Measurements from ENCODE around the gene PPT1. TPM values are rescaled to one million over a fixed set of nuclear protein-coding genes. Genes with fewer than 3 reads are reported as not detected.
A peak's percentile ranks its signal among the peaks of the same experiment; 100 is the strongest.

PPT1 gene
- total and polyA plus RNA-seq, 2 of the 13 experiments (the other 11 are each of a cell fraction or from before 2014, with no cell fraction given), result 129 TPM

GRCh38 chr1:40096977-40097782 is at the start of gene PPT1 (continued):
- TF ChIP-seq, protein P1, sequence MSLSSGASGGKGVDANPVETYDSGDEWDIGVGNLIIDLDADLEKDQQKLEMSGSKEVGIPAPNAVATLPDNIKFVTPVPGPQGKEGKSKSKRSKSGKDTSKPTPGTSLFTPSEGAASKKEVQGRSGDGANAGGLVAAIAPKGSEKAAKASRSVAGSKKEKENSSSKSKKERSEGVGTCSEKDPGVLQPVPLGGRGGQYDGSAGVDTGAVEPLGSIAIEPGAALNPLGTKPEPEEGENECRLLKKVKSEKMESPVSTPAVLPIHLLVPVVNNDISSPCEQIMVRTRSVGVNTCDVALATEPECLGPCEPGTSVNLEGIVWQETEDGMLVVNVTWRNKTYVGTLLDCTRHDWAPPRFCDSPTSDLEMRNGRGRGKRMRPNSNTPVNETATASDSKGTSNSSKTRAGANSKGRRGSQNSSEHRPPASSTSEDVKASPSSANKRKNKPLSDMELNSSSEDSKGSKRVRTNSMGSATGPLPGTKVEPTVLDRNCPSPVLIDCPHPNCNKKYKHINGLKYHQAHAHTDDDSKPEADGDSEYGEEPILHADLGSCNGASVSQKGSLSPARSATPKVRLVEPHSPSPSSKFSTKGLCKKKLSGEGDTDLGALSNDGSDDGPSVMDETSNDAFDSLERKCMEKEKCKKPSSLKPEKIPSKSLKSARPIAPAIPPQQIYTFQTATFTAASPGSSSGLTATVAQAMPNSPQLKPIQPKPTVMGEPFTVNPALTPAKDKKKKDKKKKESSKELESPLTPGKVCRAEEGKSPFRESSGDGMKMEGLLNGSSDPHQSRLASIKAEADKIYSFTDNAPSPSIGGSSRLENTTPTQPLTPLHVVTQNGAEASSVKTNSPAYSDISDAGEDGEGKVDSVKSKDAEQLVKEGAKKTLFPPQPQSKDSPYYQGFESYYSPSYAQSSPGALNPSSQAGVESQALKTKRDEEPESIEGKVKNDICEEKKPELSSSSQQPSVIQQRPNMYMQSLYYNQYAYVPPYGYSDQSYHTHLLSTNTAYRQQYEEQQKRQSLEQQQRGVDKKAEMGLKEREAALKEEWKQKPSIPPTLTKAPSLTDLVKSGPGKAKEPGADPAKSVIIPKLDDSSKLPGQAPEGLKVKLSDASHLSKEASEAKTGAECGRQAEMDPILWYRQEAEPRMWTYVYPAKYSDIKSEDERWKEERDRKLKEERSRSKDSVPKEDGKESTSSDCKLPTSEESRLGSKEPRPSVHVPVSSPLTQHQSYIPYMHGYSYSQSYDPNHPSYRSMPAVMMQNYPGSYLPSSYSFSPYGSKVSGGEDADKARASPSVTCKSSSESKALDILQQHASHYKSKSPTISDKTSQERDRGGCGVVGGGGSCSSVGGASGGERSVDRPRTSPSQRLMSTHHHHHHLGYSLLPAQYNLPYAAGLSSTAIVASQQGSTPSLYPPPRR (CRISPR knock-in tag; IDR thresholded peaks at IDR 0.05; ENCODE audit: borderline replicate concordance), result peak; percentile 68
- TF ChIP-seq ZNF317 (CRISPR knock-in tag; IDR thresholded peaks at IDR 0.05) (no peak), CENPX (CRISPR knock-in tag; IDR thresholded peaks at IDR 0.05) (no peak), ATF6 (CRISPR knock-in tag; conservative IDR thresholded peaks at IDR 0.05) (peak; percentile 42; the same call in 1 of the 2 replicates), TAF1 (CRISPR knock-in tag; IDR thresholded peaks at IDR 0.05) (peak; percentile 90), RNF219 (CRISPR knock-in tag; IDR thresholded peaks at IDR 0.05) (no peak), FOXJ3 (CRISPR knock-in tag; IDR thresholded peaks at IDR 0.05; ENCODE audit: borderline replicate concordance) (no peak), RFX1 (IDR thresholded peaks at IDR 0.05) (no peak), MXD4 (CRISPR knock-in tag; IDR thresholded peaks at IDR 0.05) (peak; percentile 86), GZF1 (CRISPR knock-in tag; IDR thresholded peaks at IDR 0.05) (peak; percentile 40; the same call in 1 of the 2 replicates)
- TF ChIP-seq, protein P2, sequence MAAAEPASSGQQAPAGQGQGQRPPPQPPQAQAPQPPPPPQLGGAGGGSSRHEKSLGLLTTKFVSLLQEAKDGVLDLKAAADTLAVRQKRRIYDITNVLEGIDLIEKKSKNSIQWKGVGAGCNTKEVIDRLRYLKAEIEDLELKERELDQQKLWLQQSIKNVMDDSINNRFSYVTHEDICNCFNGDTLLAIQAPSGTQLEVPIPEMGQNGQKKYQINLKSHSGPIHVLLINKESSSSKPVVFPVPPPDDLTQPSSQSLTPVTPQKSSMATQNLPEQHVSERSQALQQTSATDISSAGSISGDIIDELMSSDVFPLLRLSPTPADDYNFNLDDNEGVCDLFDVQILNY (CRISPR knock-in tag; conservative IDR thresholded peaks at IDR 0.05), result peak; percentile 69; the same call in 1 of the 2 replicates
- TF ChIP-seq, protein P3, sequence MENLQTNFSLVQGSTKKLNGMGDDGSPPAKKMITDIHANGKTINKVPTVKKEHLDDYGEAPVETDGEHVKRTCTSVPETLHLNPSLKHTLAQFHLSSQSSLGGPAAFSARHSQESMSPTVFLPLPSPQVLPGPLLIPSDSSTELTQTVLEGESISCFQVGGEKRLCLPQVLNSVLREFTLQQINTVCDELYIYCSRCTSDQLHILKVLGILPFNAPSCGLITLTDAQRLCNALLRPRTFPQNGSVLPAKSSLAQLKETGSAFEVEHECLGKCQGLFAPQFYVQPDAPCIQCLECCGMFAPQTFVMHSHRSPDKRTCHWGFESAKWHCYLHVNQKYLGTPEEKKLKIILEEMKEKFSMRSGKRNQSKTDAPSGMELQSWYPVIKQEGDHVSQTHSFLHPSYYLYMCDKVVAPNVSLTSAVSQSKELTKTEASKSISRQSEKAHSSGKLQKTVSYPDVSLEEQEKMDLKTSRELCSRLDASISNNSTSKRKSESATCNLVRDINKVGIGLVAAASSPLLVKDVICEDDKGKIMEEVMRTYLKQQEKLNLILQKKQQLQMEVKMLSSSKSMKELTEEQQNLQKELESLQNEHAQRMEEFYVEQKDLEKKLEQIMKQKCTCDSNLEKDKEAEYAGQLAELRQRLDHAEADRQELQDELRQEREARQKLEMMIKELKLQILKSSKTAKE (CRISPR knock-in tag; IDR thresholded peaks at IDR 0.05; ENCODE audit: borderline replicate concordance), result peak; percentile 19; the same call in 1 of the 2 replicates
